Stomach (tissue), 9 donors: Measurements from ENCODE around the gene CISD3. TPM values are rescaled to one million over a fixed set of nuclear protein-coding genes. Genes with fewer than 3 reads are reported as not detected.

Experiments
- DNase-seq, 2 donors: peaks; one replicate each; pipeline versions ENCODE4 v3.0.0 to v3.0.0-alpha.2; 2013 to 2019
- H3K27ac ChIP-seq, 5 donors: fragments of 200-600 bp in 4 of 5; sonication (generic) in 4 of 5; one replicate each; pipeline ENCODE4 v1.5.1; 2013 to 2019; ENCODE audit warnings: mild to moderate bottlenecking in 1 of 5, moderate library complexity in 1 of 5
- H3K27me3 ChIP-seq, 3 donors: fragments of 200-600 bp; sonication (generic); one replicate each; pipeline ENCODE4 v1.5.1; 2017 to 2019; ENCODE audit warnings: mixed run types in 1 of 3
- H3K36me3 ChIP-seq, 4 donors: fragments of 200-600 bp; sonication (generic); 1 replicate in 3 of 4; 2 replicates in 1 of 4; pipeline ENCODE4 v1.5.1; 2016 to 2019
- H3K4me1 ChIP-seq, 4 donors: fragments of 200-600 bp; sonication (generic); one replicate each; pipeline ENCODE4 v1.5.1; 2016 to 2019
- H3K4me3 ChIP-seq, 4 donors: fragments of 200-600 bp; sonication (generic) in 3 of 4; one replicate each; pipeline ENCODE4 v1.5.1; 2016 to 2019; ENCODE audit warnings: mild to moderate bottlenecking in 1 of 4
- H3K9me3 ChIP-seq, 4 donors: fragments of 200-600 bp; sonication (generic); one replicate each; pipeline ENCODE4 v1.5.1; 2016 to 2019
- CTCF ChIP-seq, 7 experiments: fragments of 450-650 bp in 4 of 7; fragments of 200-600 bp in 3 of 7; sonication (generic) in 3 of 7; IDR thresholded peaks; one replicate each; pipeline ENCODE4 v1.5.1; 2016 to 2019; ENCODE audit warnings: antibody characterized with exemption in 7 of 7, control low read depth in 2 of 7, mild to moderate bottlenecking in 1 of 7
- EP300 ChIP-seq: sonication (generic); formaldehyde crosslinking; IDR thresholded peaks from one replicate; pipeline ENCODE4 v1.6.1; 2017; ENCODE audit warnings: antibody characterized with exemption
- POLR2A ChIP-seq, 4 donors: fragments of 450-650 bp; IDR thresholded peaks; one replicate each; pipeline ENCODE4 v1.6.1; 2016; ENCODE audit warnings: antibody characterized with exemption in 4 of 4, control low read depth in 2 of 4, mild to moderate bottlenecking in 1 of 4, moderate library complexity in 1 of 4
- POLR2AphosphoS5 ChIP-seq, 3 donors: sonication (generic); formaldehyde crosslinking; IDR thresholded peaks; one replicate each; pipeline ENCODE4 v1.6.1; 2016; ENCODE audit warnings: antibody characterized with exemption in 3 of 3
- WGBS, 5 donors: extraction: QIAGEN DNeasy Blood & Tissue Kit in 3 of 5; methylation state at CpG; one replicate each; pipeline versions ENCODE4 v1.1.5 to v1.1.7; 2013 to 2018; 5-methylcytosine and 5-hydroxymethylcytosine counted together
- intact Hi-C: fragments of 100-400 bp; cut with DNase I; formaldehyde crosslinking; loops from one replicate; pipeline ENCODE4 v1.15.1; 2023; ENCODE audit warnings: low total_unique reads
- polyA plus RNA-seq, 3 donors: library from polyadenylated mRNA; stranded (reverse); fragments of 200-250 nt; gene quantifications; one replicate each; pipeline ENCODE4 v1.2.3, GENCODE V29; 2013
- total RNA-seq, 5 donors: library from RNA; depleted of rRNA; stranded (reverse); fragments of >200 nt; gene quantifications; one replicate each; pipeline versions ENCODE4 v1.1.0 to v1.2.3, GENCODE V29; 2014 to 2016
- donor health status: healthy with polysubstance abuse.
- donor health status: Bipolar disorder and iron deficiency.
- donor health status: healthy.

The CISD3 gene
- total and polyA plus RNA-seq, 8 donors = 4.0 to 79.9 (median 33.7) TPM

- H3K4me3 ChIP-seq = no peak overlapping the region
- TF ChIP-seq POLR2A (IDR thresholded peaks at IDR 0.05) (no peak), POLR2AphosphoS5 (IDR thresholded peaks at IDR 0.05) (no peak), CTCF (IDR thresholded peaks at IDR 0.05) (no peak), EP300 (no peak)
- peaks cover 72 to 100% (median 100%) of the 10 kb centered on the region in 4 donors for H3K36me3 ChIP-seq
- H3K27ac ChIP-seq = no peak overlapping the region
- WGBS, 5 donors = 89 to 97% (median 92%) methylated on average over 15 to 18 of the region's 18 CpGs
- H3K4me1 ChIP-seq = peaks cover 0 to 33% (median 12%) of the 10 kb centered on the region in 4 donors
- no peaks in the 10 kb centered on the region for H3K27me3 ChIP-seq
- intact Hi-C loops = no loop called here
- H3K9me3 ChIP-seq = no peaks in the 10 kb centered on the region
- DNase-seq = no peak
Measured at GRCh38 chr17:38716368-38717005, 13.7 kb upstream of the CISD3 start.

DNA sequence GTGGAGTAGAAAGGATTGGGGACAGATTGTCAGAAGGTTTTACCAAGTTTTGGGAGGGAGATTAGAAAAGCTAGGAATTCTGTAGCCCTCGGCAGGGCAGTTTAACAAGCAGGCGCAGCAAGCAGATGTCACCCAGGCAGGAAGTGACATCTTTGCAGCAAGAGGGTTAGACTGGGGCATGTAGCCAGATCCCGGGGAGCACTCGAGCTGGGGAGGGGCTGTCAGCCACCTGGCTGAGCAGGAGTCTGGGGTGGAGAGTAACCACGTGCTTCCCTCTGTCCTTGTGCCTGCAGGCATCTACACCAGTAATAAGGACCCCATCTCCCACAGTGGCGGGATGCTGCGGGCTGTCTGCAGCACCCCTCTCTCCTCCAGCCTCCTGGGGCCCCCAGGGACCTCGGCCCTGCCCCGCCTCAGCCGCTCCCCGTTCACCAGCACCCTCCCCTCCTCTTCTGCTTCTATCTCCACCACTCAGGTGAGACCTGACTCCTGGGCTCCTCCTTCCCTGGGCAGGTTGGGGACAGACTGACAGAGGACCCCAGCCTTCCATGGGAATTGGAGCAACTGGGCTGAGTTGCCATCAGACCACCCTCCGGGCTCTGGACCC is 12.9 kb upstream of the CISD3 start:
- Histone ChIP-seq H3K27ac (no peak overlapping the region), H3K36me3 (peaks cover 72 to 100% (median 100%) of the 10 kb centered on the region in 4 donors), H3K4me3 (no peak overlapping the region), H3K4me1 (peaks cover 0 to 28% (median 12%) of the 10 kb centered on the region in 4 donors), H3K9me3 (no peaks in the 10 kb centered on the region), H3K27me3 (no peaks in the 10 kb centered on the region)
- TF ChIP-seq POLR2A (IDR thresholded peaks at IDR 0.05) = no peak
- no peak for TF ChIP-seq EP300
- no peak for TF ChIP-seq POLR2AphosphoS5 (IDR thresholded peaks at IDR 0.05)
- TF ChIP-seq CTCF (IDR thresholded peaks at IDR 0.05) = no peak
- no peak for DNase-seq
- WGBS, 5 donors = 73 to 91% (median 80%) methylated on average over 10 to 12 of the region's 12 CpGs
- intact Hi-C loops = no loop called here

DNA sequence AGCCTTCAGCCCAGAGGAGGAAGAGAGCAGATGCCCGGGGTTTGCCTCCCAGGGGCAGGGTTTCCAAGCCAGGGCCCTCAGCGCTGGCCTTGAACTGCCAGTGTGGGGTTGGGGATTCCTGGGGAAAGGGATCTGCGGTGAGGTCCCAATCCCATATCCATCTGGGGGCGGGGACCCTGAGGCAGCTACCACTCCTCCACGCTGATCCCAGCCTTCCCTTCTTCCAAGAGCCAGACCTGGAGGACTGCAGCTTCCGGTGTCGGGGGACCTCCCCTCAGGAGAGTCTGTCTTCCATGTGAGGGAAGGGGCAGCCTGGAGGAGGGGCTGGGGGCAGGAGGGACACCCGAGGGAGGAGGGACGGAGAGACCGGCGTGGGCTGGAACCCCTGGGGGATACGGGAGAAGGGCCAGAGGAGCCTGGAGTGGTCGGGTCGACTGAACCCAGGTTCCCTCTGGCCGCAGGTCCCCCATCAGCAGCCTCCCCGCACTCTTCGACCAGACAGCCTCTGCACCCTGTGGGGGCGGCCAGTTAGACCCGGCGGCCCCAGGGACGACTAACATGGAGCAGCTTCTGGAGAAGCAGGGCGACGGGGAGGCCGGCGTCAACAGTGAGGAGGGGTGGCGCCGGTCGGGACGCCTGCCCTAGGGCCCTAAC is 10.7 kb upstream of the CISD3 start:
- H3K4me1 ChIP-seq = peaks cover 6 to 35% (median 18%) of the 10 kb centered on the region in 4 donors
- H3K27me3 ChIP-seq = no peaks in the 10 kb centered on the region
- peak overlapping the region in 2 of 5 donors; percentile 3 to 37 for H3K27ac ChIP-seq
- no peak overlapping the region for H3K4me3 ChIP-seq
- peaks cover 58 to 100% (median 94%) of the 10 kb centered on the region in 4 donors for H3K36me3 ChIP-seq
- no peak for DNase-seq
- intact Hi-C loops = no loop called here
- no peaks in the 10 kb centered on the region for H3K9me3 ChIP-seq
- TF ChIP-seq CTCF (IDR thresholded peaks at IDR 0.05) = no peak
- no peak for TF ChIP-seq EP300
- WGBS, 5 donors = 84 to 94% (median 91%) methylated on average over 26 to 29 of the region's 29 CpGs

DNA sequence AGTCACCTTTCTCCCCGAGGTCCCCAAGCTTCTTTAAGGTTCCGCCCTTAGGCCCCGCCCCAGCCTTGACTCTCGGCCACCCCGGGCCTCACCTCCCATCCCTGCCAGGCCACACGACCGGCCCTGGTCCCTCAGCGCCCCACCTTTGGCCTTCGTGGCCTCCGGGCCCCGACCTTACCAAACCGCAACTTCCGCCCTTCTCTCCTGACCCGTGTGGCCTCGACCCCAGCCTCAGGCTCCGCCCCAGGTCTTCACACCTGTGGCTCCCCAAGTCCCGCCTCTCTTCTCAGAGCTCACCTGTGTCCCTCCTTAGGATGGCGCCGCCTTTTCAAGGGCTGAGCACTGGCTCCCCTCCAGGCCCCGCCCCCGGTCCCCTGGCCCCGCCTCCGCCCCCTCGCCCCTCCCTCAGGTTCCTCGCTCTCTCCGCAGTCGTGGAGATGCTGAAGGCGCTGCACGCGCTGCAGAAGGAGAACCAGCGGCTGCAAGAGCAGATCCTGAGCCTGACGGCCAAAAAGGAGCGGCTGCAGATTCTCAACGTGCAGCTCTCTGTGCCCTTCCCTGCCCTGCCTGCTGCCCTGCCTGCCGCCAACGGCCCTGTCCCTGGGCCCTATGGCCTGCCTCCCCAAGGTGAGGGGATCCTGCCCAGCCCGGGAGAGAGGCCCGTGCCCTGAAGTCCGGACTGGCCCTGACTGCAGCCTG is 10.0 kb upstream of the CISD3 start:
- Histone ChIP-seq H3K4me1 (peaks cover 13 to 40% (median 25%) of the 10 kb centered on the region in 4 donors), H3K27me3 (no peaks in the 10 kb centered on the region), H3K4me3 (no peak overlapping the region), H3K9me3 (no peaks in the 10 kb centered on the region), H3K27ac (no peak overlapping the region), H3K36me3 (peaks cover 56 to 100% (median 93%) of the 10 kb centered on the region in 4 donors)
- 67 to 77% (median 71%) methylated on average over 26 to 39 of the region's 39 CpGs for WGBS, 5 donors
- intact Hi-C loops = no loop called here
- no peak for TF ChIP-seq POLR2A (IDR thresholded peaks at IDR 0.05)
- no peak for TF ChIP-seq EP300
- TF ChIP-seq CTCF (IDR thresholded peaks at IDR 0.05) = no peak
- no peak for TF ChIP-seq POLR2AphosphoS5 (IDR thresholded peaks at IDR 0.05)
- no peak for DNase-seq
